HG03025 (cell line): ENCODE results near the gene KCNH2.
"Not testable (repeated sequence)": the region's sequence is repeated elsewhere in the genome, so short reads cannot be mapped to it uniquely, and the experiment has no call there.

Experiments
- ATAC-seq: cut with Tn5 transposase; IDR thresholded peaks from one replicate; pipeline ENCODE4 v1.9.1; 2021; ENCODE audit warnings: mild to moderate bottlenecking, moderate library complexity; ENCODE audit not compliant: unreplicated experiment, low FRiP score

The KCNH2 gene

DNA sequence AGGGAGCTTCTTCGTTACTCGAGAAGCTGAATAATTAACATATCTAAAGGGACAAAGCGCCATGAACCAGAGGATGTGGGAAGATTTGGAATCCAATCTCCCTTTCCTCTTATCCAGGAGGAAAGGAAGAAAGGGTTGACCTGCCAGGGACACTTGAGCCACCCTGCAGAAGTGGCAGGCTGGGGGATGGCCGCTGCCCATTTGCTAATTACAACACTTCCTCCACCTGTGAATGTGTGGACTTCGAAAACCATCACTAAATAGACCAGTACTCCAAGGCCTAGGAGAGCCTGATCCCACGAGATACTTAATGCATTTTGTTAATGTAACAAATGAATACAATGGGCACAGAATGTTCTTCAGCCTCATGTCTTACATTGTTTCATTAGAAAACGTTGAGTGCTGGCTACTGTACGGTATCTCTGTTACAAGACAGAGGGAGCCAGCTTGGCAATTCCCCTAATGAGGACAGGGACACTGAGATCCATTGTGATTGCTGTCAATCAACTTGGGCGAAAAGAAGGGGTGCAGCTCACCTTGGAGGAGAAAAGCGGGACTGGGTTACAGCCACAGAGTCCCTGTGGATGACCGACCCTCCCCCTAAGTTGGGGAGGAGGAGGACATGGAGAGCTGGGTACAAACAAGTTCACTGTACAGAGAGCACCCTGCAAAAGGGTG lies 66.4 kb downstream of the KCNH2 start:
- ATAC-seq = no peak

- ATAC-seq = no peak
Observed at GRCh38 chr7:150910996-150911422, 67.1 kb downstream of the KCNH2 start.

- ATAC-seq = not testable (repeated sequence)
Observed at GRCh38 chr7:150910305-150910995, 67.7 kb downstream of the KCNH2 start.

- ATAC-seq = no peak
Observed at GRCh38 chr7:150909200-150909995, 68.7 kb downstream of the KCNH2 start.

- no peak for ATAC-seq
Observed at GRCh38 chr7:150908173-150908572, 69.9 kb downstream of the KCNH2 start.

- no peak for ATAC-seq
Observed at GRCh38 chr7:150904011-150904909, 73.9 kb downstream of the KCNH2 start.

- no peak for ATAC-seq
Observed at GRCh38 chr7:150903606-150904005, 74.5 kb downstream of the KCNH2 start.

DNA sequence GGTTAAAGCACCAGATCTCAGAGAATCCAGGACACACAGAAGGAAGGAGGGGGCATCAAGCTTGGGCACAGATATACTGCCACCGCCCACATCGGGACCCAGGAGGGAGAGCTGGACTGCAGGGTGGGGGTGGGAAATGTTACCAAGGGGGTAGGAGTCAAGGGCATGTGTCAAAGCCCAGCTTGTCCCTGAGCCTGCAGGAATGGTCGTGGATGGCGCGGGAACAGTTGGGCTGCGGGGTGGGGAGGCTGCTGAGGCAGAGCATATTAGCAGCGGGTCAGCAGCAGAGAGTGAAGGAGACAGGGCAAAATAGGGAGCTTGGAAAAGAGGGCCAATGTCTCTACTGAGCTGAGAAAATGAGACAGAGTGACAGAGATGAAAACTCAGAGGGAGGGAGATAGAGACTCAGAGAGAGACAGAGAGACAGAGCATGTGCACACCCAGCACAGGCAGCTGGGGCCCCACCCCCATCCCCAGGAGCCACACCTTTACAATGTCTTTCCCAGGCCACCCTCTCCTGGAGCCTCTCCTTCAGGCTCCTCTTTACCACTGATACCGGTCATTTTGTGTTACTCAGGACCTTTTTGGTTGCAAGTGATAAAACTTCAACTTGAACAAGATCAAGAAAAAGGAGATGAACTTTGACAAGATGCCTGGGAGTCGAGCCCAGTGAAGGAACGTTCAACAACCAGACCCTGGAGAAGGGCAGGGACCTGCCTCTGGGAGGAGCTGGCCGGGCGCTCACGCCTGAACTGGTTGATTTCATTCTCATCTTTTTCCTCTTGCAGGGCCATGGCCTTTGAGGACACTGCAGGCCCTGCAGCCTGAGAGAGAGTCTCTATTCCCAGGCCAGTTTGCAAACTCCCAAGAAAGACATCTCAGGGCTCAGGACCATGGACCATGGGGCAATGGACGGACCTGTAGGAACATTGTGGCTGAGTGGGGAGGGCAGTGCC lies 75.8 kb downstream of the KCNH2 start:
- ATAC-seq = no peak

- ATAC-seq = no peak
Observed at GRCh38 chr7:150901160-150902035, 76.7 kb downstream of the KCNH2 start.

DNA sequence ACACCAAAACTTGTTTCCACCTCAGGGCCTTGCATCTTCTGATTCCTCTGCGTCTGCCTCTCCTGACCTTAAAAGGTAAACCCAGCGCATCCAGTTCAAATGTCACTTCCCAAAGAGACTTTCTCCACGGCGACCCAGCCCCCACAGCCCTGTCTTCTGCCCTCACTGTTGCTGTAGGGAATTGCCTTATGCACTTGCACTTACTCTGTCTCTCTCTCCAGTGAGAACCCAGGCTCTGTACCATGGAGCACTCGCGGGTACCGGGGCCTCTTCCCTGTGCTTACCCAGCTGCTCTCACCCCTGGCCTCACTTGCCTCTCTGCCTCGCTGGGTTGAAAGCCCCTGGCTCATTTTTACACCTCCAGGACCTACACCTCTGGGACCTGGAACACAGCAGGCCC lies 77.4 kb downstream of the KCNH2 start:
- ATAC-seq = no peak

- peak; percentile 53 for ATAC-seq
Observed at GRCh38 chr7:150898475-150899011, 79.6 kb downstream of the KCNH2 start.

DNA sequence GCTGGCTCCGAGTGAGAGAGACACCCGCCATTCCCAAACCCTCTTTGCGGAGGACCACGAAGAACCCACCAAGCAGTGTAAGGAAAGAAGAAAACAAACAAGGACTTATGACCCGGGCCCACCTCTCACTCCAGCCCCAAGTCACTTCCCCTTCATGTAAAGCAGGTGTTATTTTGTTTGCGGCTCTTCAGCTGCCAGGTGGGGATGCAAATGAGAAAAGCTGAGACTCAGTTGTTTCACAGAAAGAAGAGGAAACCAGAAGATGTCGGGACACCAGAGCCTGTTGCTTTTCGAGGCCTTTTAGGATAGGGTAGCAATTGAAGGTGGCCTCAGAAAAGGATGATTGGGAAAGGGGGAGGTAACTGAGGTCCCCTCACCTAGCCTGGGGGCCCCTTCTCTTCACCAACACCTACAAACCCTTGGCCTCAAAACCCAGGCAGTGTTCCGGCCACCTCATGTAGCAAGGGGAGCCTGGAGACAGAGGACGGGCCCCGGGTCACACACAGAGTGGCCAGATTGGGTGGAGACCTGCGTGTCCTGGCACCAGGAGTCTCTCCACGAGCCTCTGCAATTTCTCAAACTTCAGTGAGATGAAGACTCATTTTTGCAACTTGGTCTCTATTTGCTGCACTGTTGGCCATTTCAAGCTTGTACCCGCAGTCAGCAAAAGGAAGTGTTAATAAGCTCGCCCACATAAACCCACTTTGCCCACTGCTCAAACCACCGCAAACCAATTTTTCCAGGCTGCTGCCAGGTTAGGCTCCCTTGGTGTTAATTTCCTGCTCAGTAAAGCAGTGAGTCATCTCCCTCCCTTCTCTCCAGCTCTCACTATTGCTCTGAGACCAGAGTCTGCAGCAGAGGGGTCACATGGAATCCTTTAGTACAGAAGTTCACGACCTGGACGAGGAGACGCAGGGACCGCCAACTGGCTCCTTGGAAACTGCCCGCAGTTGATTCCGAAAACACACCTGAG lies 80.3 kb downstream of the KCNH2 start:
- ATAC-seq = peak; percentile 57

- ATAC-seq = no peak
Observed at GRCh38 chr7:150896562-150897209, 81.4 kb downstream of the KCNH2 start.

DNA sequence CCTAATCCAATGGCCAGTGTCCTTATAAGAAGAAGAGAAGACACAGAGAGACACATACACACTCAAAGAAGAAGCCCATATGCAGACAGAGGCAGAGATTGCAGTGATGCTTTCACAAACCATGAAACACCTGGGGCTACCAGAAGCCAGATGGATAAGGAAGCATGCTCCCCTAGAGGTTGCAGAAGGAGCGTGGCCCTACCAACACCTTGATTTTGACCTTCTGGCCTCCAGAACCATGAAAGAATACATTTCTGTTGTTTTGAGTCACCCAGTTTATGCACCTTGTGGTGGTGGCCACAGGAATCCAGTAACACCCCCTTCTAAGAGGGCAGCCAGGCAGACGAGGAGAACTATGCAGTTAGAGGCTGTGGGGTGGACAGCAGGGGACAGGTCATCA lies 82.3 kb downstream of the KCNH2 start:
- no peak for ATAC-seq
